Measurements from ENCODE around the gene LUZP1.

GRCh38 chr1:23051290-23051909 is 117.3 kb downstream of the LUZP1 start:
- no peak for TF ChIP-seq CEBPB (IDR thresholded peaks at IDR 0.05; ENCODE audit: low read depth)
- TF ChIP-seq, protein P1, sequence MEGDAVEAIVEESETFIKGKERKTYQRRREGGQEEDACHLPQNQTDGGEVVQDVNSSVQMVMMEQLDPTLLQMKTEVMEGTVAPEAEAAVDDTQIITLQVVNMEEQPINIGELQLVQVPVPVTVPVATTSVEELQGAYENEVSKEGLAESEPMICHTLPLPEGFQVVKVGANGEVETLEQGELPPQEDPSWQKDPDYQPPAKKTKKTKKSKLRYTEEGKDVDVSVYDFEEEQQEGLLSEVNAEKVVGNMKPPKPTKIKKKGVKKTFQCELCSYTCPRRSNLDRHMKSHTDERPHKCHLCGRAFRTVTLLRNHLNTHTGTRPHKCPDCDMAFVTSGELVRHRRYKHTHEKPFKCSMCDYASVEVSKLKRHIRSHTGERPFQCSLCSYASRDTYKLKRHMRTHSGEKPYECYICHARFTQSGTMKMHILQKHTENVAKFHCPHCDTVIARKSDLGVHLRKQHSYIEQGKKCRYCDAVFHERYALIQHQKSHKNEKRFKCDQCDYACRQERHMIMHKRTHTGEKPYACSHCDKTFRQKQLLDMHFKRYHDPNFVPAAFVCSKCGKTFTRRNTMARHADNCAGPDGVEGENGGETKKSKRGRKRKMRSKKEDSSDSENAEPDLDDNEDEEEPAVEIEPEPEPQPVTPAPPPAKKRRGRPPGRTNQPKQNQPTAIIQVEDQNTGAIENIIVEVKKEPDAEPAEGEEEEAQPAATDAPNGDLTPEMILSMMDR (IDR thresholded peaks at IDR 0.05 in 2 of 3, conservative IDR thresholded peaks at IDR 0.05 in 1 of 3; ENCODE audit: borderline replicate concordance in 1 of 3, insufficient read depth in 1 of 3, low read depth in 2 of 3, low read length in 2 of 3): no peak
- no peak for TF ChIP-seq RAD21 (IDR thresholded peaks at IDR 0.05; ENCODE audit: low read depth)
